ENCODE data around the gene MARCO.

- no peak for TF ChIP-seq RAD21 (IDR thresholded peaks at IDR 0.05)
- no peak for TF ChIP-seq CTCF (IDR thresholded peaks at IDR 0.05; ENCODE audit: low read depth, low read length, missing input control)
- TF ChIP-seq RXRA (IDR thresholded peaks at IDR 0.05) = no peak
- no peak for TF ChIP-seq YY1 (IDR thresholded peaks at IDR 0.05)
- TF ChIP-seq SP1 (IDR thresholded peaks at IDR 0.05) = no peak
- no peak for TF ChIP-seq EGR1 (IDR thresholded peaks at IDR 0.05; ENCODE audit: low read depth in 2 of 2)
- TF ChIP-seq, protein P1, sequence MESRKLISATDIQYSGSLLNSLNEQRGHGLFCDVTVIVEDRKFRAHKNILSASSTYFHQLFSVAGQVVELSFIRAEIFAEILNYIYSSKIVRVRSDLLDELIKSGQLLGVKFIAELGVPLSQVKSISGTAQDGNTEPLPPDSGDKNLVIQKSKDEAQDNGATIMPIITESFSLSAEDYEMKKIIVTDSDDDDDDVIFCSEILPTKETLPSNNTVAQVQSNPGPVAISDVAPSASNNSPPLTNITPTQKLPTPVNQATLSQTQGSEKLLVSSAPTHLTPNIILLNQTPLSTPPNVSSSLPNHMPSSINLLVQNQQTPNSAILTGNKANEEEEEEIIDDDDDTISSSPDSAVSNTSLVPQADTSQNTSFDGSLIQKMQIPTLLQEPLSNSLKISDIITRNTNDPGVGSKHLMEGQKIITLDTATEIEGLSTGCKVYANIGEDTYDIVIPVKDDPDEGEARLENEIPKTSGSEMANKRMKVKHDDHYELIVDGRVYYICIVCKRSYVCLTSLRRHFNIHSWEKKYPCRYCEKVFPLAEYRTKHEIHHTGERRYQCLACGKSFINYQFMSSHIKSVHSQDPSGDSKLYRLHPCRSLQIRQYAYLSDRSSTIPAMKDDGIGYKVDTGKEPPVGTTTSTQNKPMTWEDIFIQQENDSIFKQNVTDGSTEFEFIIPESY (IDR thresholded peaks at IDR 0.05) = no peak
- TF ChIP-seq TAF1 (conservative IDR thresholded peaks at IDR 0.05) = no peak
- TF ChIP-seq GABPA (IDR thresholded peaks at IDR 0.05 in 1 of 2, conservative IDR thresholded peaks at IDR 0.05 in 1 of 2) = no peak
- no peak for TF ChIP-seq ATF3 (IDR thresholded peaks at IDR 0.05)
Observed at GRCh38 chr2:118967124-118967880, 25.3 kb downstream of the MARCO start.
